GM12878 (cell line): Measurements from ENCODE around the gene GINM1.

ENCODE experiments used
- CTCF ChIP-seq, 3 experiments: IDR thresholded peaks in 2 of 3; conservative IDR thresholded peaks in 1 of 3; 2 replicates each; pipeline ENCODE4 v1.5.1; 2011; ENCODE audit warnings: low read depth in 3 of 3, low read length in 3 of 3, mild to moderate bottlenecking in 3 of 3, control low read depth in 2 of 3, moderate library complexity in 2 of 3, inconsistent platforms in 1 of 3, mixed read lengths in 1 of 3; ENCODE audit not compliant: control insufficient read depth in 2 of 3, insufficient read depth in 1 of 3; ENCODE audit errors: extremely low read depth in 1 of 3
- HCFC1 ChIP-seq: fragments of 150-350 bp; IDR thresholded peaks from 2 replicates; pipeline ENCODE4 v1.6.1; 2014; ENCODE audit warnings: low read length
- NFYB ChIP-seq: IDR thresholded peaks from 2 replicates; pipeline ENCODE4 v1.6.1; 2011; ENCODE audit warnings: low read depth, mild to moderate bottlenecking, low read length, improper control_type of control experiment, moderate library complexity; ENCODE audit not compliant: insufficient read depth
- WRNIP1 ChIP-seq: IDR thresholded peaks from 2 replicates; pipeline ENCODE4 v1.6.1; 2011; ENCODE audit warnings: low read depth, low read length, improper control_type of control experiment, borderline replicate concordance

GRCh38 chr6:149593408-149593807 lies 27.2 kb downstream of the GINM1 start:
- no peak for TF ChIP-seq WRNIP1
- no peak for TF ChIP-seq CTCF (IDR thresholded peaks at IDR 0.05 in 2 of 3, conservative IDR thresholded peaks at IDR 0.05 in 1 of 3; ENCODE audit: control insufficient read depth in 2 of 3, extremely low read depth in 1 of 3, insufficient read depth in 1 of 3, low read depth in 3 of 3, low read length in 3 of 3)
- TF ChIP-seq NFYB: no peak
- TF ChIP-seq HCFC1: no peak
